HepG2 (cell line): ENCODE measurements around the gene SGMS1. TPM values are rescaled to one million over a fixed set of nuclear protein-coding genes. Genes with fewer than 3 reads are reported as not detected.

Experiments used
- ATAC-seq: fragments of 200-7000 bp; cut with Tn5 transposase; 3 replicates; pipeline ENCODE4 v1.9.1; 2020; ENCODE audit warnings: mild to moderate bottlenecking, moderate library complexity
- BruUV-seq: library from RNA; stranded (reverse); fragments of 400-500 nt; replicated peaks from 2 replicates; lab custom pipeline; 2021; lab: Mats Ljungman, UMichigan
- CTCF ChIA-PET: fragments of 300-600 bp; formaldehyde crosslinking; extraction: SDS; loops from one replicate; lab custom pipeline; 2021; ENCODE audit warnings: low total read pairs, inconsistent platforms, low intra/inter-chr PET ratio; lab: Yijun Ruan, JAX
- POLR2A ChIA-PET: fragments of 350-600 bp; sonication (Branson Sonifier 250); formaldehyde crosslinking; loops from one replicate; lab custom pipeline; 2020; ENCODE audit warnings: antibody characterized with exemption, inconsistent platforms; lab: Yijun Ruan, JAX
- DNase-seq: peaks from one replicate; pipeline ENCODE4 v3.0.0-alpha.2; 2015; ENCODE audit warnings: low spot score
- FAIRE-seq: peaks from 3 replicates; lab custom pipeline; 2011; peaks lifted over from hg19 to GRCh38; lab: Jason Lieb, UNC
- H2AFZ ChIP-seq: one replicate; pipeline ENCODE4 v1.6.1; 2011; ENCODE audit warnings: low read length, inconsistent platforms
- H3K27ac ChIP-seq: fragments of 300-600 bp; 3 replicates; pipeline ENCODE4 v1.8.0; 2011; ENCODE audit warnings: mixed run types, mild to moderate bottlenecking, mixed read lengths, low read length, inconsistent platforms; ENCODE audit not compliant: insufficient read depth; ENCODE audit errors: extremely low read length
- H3K27me3 ChIP-seq, 2 experiments: fragments of 200-600 bp in 1 of 2; 2 replicates in 1 of 2; 3 replicates in 1 of 2; pipeline versions ENCODE4 v1.6.0 to v1.8.0; 2011; ENCODE audit warnings: low read length in 2 of 2, mild to moderate bottlenecking in 2 of 2, moderate library complexity in 2 of 2, inconsistent platforms in 1 of 2; ENCODE audit not compliant: insufficient read depth in 2 of 2, control insufficient read depth in 1 of 2
- H3K36me3 ChIP-seq, 2 experiments: fragments of 200-600 bp in 1 of 2; replicated peaks in 1 of 2; 2 replicates in 1 of 2; 3 replicates in 1 of 2; pipeline versions ENCODE4 v1.5.1 to v1.8.0; 2011; ENCODE audit warnings: low read length in 2 of 2, inconsistent platforms in 1 of 2; ENCODE audit not compliant: insufficient read depth in 2 of 2, control insufficient read depth in 1 of 2
- H3K4me1 ChIP-seq: 2 replicates; pipeline ENCODE4 v1.5.1; 2012; ENCODE audit warnings: low read length, inconsistent platforms; ENCODE audit not compliant: insufficient read depth
- H3K4me2 ChIP-seq: 2 replicates; pipeline ENCODE4 v1.6.0; 2011; ENCODE audit warnings: low read depth, low read length, inconsistent platforms
- H3K4me3 ChIP-seq, 3 experiments: fragments of 200-600 bp in 1 of 3; sonication (generic), shearing (Covaris generic) in 1 of 3; replicated peaks in 1 of 3; 2 replicates each; pipeline ENCODE4 v1.5.1; 2011 to 2016; ENCODE audit warnings: low read length in 3 of 3, inconsistent platforms in 2 of 3, low read depth in 2 of 3, mild to moderate bottlenecking in 2 of 3, control low read depth in 1 of 3, mixed read lengths in 1 of 3; ENCODE audit not compliant: insufficient read depth in 1 of 3
- H3K79me2 ChIP-seq: one replicate; pipeline ENCODE4 v1.6.1; 2011; ENCODE audit warnings: low read length, inconsistent platforms; ENCODE audit not compliant: insufficient read depth
- H3K9ac ChIP-seq: 2 replicates; pipeline ENCODE4 v1.6.0; 2011; ENCODE audit warnings: mild to moderate bottlenecking, low read depth, low read length, inconsistent platforms; ENCODE audit not compliant: insufficient read depth
- H3K9me3 ChIP-seq: 2 replicates; pipeline ENCODE4 v1.5.1; 2012; ENCODE audit warnings: mild to moderate bottlenecking, low read length
- H4K20me1 ChIP-seq: 2 replicates; pipeline ENCODE4 v1.6.0; 2011; ENCODE audit warnings: inconsistent platforms, mild to moderate bottlenecking, low read length, moderate library complexity; ENCODE audit not compliant: insufficient read depth
- CBFB ChIP-seq: sonication (generic); formaldehyde crosslinking; IDR thresholded peaks from 2 replicates; pipeline ENCODE4 v1.4.0; 2020; ENCODE audit warnings: missing genetic modification reagents
- FOXK2 ChIP-seq: fragments of 450-650 bp; IDR thresholded peaks from 2 replicates; pipeline ENCODE4 v1.6.1; 2016
- HNRNPH1 ChIP-seq: fragments of 200-400 bp; formaldehyde crosslinking; optimal IDR thresholded peaks from 2 replicates; pipeline ENCODE3; 2017; ENCODE audit warnings: mild to moderate bottlenecking, low read depth, low read length
- HOXA9 ChIP-seq: sonication (generic); formaldehyde crosslinking; IDR thresholded peaks from 2 replicates; pipeline ENCODE4 v1.8.1; 2022; ENCODE audit warnings: missing genetic modification reagents, mild to moderate bottlenecking, moderate library complexity, borderline replicate concordance
- PAF1 ChIP-seq: IDR thresholded peaks from 2 replicates; pipeline ENCODE4 v1.6.1; 2016; ENCODE audit warnings: missing genetic modification reagents, missing compliant biosample characterization
- REXO4 ChIP-seq: sonication (generic); formaldehyde crosslinking; IDR thresholded peaks from 2 replicates; pipeline ENCODE4 v1.8.0; 2022; ENCODE audit warnings: missing genetic modification reagents, mild to moderate bottlenecking, borderline replicate concordance
- SCMH1 ChIP-seq: sonication (generic); formaldehyde crosslinking; IDR thresholded peaks from 2 replicates; pipeline ENCODE4 v1.9.0; 2021; ENCODE audit warnings: missing genetic modification reagents, mild to moderate bottlenecking, borderline replicate concordance
- SMC3 ChIP-seq: IDR thresholded peaks from 2 replicates; pipeline ENCODE4 v1.6.1; 2011; ENCODE audit warnings: low read length, improper control_type of control experiment
- SP140L ChIP-seq: sonication (generic); formaldehyde crosslinking; IDR thresholded peaks from 2 replicates; pipeline ENCODE4 v1.4.0; 2020; ENCODE audit warnings: missing genetic modification reagents, borderline replicate concordance
- STAG1 ChIP-seq: sonication (generic); formaldehyde crosslinking; IDR thresholded peaks from 2 replicates; pipeline ENCODE4 v1.4.0; 2020; ENCODE audit warnings: missing genetic modification reagents
- ZFP36 ChIP-seq: fragments of 150-350 bp; IDR thresholded peaks from 2 replicates; pipeline ENCODE4 v1.6.1; 2018; ENCODE audit warnings: borderline replicate concordance, low read length, low read depth; ENCODE audit not compliant: partially characterized antibody
- ZNF292 ChIP-seq: sonication (generic); formaldehyde crosslinking; IDR thresholded peaks from 2 replicates; pipeline ENCODE4 v1.8.1; 2022; ENCODE audit warnings: mild to moderate bottlenecking, low read depth, missing genetic modification reagents, borderline replicate concordance
- ZNF724P ChIP-seq: sonication (generic); formaldehyde crosslinking; IDR thresholded peaks from 2 replicates; pipeline ENCODE4 v1.8.0; 2022; ENCODE audit warnings: missing genetic modification reagents, borderline replicate concordance
- ZNF792 ChIP-seq: IDR thresholded peaks from 2 replicates; pipeline ENCODE4 v1.6.1; 2016
- WGBS: methylation state at CpG from one replicate; pipeline ENCODE4 v1.1.6; 2017; ENCODE audit warnings: low lambda C conversion rate; 5-methylcytosine and 5-hydroxymethylcytosine counted together
- in situ Hi-C: cut with HindIII; loops from 2 replicates; pipeline ENCODE4 v1.10.0; 2017; ENCODE audit warnings: low pct_unique_long_range_greater_than_20kb; ENCODE audit not compliant: extremely low pct_ligation_motif_present
- intact Hi-C: fragments of 100-400 bp; cut with micrococcal nuclease; formaldehyde crosslinking; loops from one replicate; pipeline ENCODE4 v1.10.0; 2022; ENCODE audit not compliant: unreplicated experiment
- polyA plus RNA-seq, 8 experiments: library from polyadenylated mRNA; depleted of rRNA in 3 of 8; stranded (reverse) in 7 of 8; unstranded in 1 of 8; fragments of >200 nt; fragmentation: Illumina TruSeq in 4 of 8; extraction: Trizol in 4 of 8; gene quantifications; 2 replicates each; pipeline versions ENCODE4 v1.2.1 to v1.2.3, GENCODE V29; 2011 to 2016; ENCODE audit warnings: low read depth in 4 of 8, missing spikeins in 1 of 8, mixed read lengths in 1 of 8; ENCODE audit not compliant: insufficient read depth in 1 of 8
- total RNA-seq, 5 experiments: library from RNA; depleted of rRNA; stranded (reverse); fragments of >200 nt; fragmentation: Illumina TruSeq; extraction: Trizol; gene quantifications; 2 replicates each; pipeline ENCODE4 v1.2.3, GENCODE V29; 2016; ENCODE audit warnings: low read depth in 1 of 5
- TF ChIP-seq, protein P1 (sequence below): sonication (generic); formaldehyde crosslinking; IDR thresholded peaks from 2 replicates; pipeline ENCODE4 v1.5.0; 2020; ENCODE audit warnings: mild to moderate bottlenecking, missing genetic modification reagents, moderate library complexity
- TF ChIP-seq, protein P2 (sequence below): sonication (generic); formaldehyde crosslinking; IDR thresholded peaks from 2 replicates; pipeline ENCODE4 v1.5.0; 2020; ENCODE audit warnings: mild to moderate bottlenecking, missing genetic modification reagents, borderline replicate concordance
- TF ChIP-seq, protein P3 (sequence below): sonication (generic); formaldehyde crosslinking; IDR thresholded peaks from 2 replicates; pipeline ENCODE4 v1.4.0; 2020; ENCODE audit warnings: missing genetic modification reagents, borderline replicate concordance
- TF ChIP-seq, protein P4 (sequence below): sonication (generic); formaldehyde crosslinking; IDR thresholded peaks from 2 replicates; pipeline ENCODE4 v1.4.0; 2020; ENCODE audit warnings: mild to moderate bottlenecking, missing genetic modification reagents

The SGMS1 gene
- total and polyA plus RNA-seq, 2 of the 13 experiments (the other 11 are each of a cell fraction or from before 2014, with no cell fraction given), result 6.5 to 15.1 TPM

DNA sequence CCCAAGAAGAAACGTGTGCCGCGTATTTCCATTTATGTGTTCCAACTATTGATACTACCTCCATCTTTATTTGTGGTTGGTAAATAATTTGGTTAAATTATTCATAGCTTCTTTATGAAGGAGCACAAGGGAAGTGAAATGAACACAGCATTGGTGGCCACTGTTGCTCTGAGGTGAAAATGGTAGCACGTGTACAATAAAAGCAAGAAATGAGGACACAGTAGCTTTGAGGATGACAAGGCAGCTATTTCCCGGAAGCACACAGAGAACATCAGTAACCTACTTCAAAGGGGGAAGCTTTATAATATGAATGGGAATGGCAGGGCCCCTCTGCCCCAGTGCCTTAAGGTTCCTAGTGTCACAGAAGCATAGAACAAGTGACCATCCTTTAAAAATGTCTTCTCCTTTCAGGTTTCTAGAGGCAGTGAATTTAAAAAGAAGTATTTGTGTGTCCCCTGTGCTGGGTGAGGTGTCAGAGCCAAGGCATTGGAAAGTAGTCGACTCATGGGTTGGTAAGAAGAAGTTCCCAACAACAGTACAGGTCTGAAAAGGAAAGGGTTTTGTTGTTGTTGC lies 78.8 kb downstream of the SGMS1 start:
- Histone ChIP-seq H2AFZ (no peak overlapping the region), H3K79me2 (no peaks in the 10 kb centered on the region), H4K20me1 (no peaks in the 10 kb centered on the region), H3K27me3 (no peaks in the 10 kb centered on the region), H3K9ac (no peak overlapping the region), H3K4me1 (peaks cover 17% of the 10 kb centered on the region), H3K4me2 (no peak overlapping the region), H3K4me3 (no peak overlapping the region), H3K9me3 (no peaks in the 10 kb centered on the region), H3K27ac (no peak overlapping the region), H3K36me3 (no peaks in the 10 kb centered on the region)
- in situ Hi-C loops, result no loop called here
- no peak for FAIRE-seq
- DNase-seq, result no peak
- no peak for ATAC-seq
- CTCF ChIA-PET, result no interaction called here
- intact Hi-C loops, result no loop called here
- WGBS, result 96% methylated on average over 6 of the region's 6 CpGs
- BruUV-seq, result no TSS peak
- POLR2A ChIA-PET, result no interaction called here
- TF ChIP-seq FOXK2 (no peak), HOXA9 (CRISPR knock-in tag) (no peak), SP140L (CRISPR knock-in tag) (no peak), ZNF792 (CRISPR knock-in tag) (no peak), HNRNPH1 (no peak), ZFP36 (no peak), ZNF724P (CRISPR knock-in tag) (no peak), REXO4 (no peak), SCMH1 (CRISPR knock-in tag) (no peak), SMC3 (no peak), ZNF292 (no peak), CBFB (CRISPR knock-in tag) (no peak), STAG1 (CRISPR knock-in tag) (no peak), PAF1 (CRISPR knock-in tag) (no peak)
- TF ChIP-seq, protein P1, sequence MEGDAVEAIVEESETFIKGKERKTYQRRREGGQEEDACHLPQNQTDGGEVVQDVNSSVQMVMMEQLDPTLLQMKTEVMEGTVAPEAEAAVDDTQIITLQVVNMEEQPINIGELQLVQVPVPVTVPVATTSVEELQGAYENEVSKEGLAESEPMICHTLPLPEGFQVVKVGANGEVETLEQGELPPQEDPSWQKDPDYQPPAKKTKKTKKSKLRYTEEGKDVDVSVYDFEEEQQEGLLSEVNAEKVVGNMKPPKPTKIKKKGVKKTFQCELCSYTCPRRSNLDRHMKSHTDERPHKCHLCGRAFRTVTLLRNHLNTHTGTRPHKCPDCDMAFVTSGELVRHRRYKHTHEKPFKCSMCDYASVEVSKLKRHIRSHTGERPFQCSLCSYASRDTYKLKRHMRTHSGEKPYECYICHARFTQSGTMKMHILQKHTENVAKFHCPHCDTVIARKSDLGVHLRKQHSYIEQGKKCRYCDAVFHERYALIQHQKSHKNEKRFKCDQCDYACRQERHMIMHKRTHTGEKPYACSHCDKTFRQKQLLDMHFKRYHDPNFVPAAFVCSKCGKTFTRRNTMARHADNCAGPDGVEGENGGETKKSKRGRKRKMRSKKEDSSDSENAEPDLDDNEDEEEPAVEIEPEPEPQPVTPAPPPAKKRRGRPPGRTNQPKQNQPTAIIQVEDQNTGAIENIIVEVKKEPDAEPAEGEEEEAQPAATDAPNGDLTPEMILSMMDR, result no peak
- TF ChIP-seq, protein P2, sequence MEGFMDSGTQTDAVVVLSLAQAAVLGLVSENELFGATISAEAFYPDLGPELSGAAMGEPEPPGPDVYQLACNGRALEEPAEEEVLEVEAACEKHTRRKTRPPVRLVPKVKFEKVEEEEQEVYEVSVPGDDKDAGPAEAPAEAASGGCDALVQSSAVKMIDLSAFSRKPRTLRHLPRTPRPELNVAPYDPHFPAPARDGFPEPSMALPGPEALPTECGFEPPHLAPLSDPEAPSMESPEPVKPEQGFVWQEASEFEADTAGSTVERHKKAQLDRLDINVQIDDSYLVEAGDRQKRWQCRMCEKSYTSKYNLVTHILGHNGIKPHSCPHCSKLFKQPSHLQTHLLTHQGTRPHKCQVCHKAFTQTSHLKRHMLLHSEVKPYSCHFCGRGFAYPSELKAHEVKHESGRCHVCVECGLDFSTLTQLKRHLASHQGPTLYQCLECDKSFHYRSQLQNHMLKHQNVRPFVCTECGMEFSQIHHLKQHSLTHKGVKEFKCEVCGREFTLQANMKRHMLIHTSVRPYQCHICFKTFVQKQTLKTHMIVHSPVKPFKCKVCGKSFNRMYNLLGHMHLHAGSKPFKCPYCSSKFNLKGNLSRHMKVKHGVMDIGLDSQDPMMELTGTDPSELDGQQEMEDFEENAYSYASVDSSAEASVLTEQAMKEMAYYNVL (CRISPR knock-in tag), result no peak
- TF ChIP-seq, protein P3, sequence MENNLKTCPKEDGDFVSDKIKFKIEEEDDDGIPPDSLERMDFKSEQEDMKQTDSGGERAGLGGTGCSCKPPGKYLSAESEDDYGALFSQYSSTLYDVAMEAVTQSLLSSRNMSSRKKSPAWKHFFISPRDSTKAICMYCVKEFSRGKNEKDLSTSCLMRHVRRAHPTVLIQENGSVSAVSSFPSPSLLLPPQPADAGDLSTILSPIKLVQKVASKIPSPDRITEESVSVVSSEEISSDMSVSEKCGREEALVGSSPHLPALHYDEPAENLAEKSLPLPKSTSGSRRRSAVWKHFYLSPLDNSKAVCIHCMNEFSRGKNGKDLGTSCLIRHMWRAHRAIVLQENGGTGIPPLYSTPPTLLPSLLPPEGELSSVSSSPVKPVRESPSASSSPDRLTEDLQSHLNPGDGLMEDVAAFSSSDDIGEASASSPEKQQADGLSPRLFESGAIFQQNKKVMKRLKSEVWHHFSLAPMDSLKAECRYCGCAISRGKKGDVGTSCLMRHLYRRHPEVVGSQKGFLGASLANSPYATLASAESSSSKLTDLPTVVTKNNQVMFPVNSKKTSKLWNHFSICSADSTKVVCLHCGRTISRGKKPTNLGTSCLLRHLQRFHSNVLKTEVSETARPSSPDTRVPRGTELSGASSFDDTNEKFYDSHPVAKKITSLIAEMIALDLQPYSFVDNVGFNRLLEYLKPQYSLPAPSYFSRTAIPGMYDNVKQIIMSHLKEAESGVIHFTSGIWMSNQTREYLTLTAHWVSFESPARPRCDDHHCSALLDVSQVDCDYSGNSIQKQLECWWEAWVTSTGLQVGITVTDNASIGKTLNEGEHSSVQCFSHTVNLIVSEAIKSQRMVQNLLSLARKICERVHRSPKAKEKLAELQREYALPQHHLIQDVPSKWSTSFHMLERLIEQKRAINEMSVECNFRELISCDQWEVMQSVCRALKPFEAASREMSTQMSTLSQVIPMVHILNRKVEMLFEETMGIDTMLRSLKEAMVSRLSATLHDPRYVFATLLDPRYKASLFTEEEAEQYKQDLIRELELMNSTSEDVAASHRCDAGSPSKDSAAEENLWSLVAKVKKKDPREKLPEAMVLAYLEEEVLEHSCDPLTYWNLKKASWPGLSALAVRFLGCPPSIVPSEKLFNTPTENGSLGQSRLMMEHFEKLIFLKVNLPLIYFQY (CRISPR knock-in tag), result no peak
- TF ChIP-seq, protein P4, sequence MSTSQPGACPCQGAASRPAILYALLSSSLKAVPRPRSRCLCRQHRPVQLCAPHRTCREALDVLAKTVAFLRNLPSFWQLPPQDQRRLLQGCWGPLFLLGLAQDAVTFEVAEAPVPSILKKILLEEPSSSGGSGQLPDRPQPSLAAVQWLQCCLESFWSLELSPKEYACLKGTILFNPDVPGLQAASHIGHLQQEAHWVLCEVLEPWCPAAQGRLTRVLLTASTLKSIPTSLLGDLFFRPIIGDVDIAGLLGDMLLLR (CRISPR knock-in tag), result no peak
